Measurements from ENCODE around the gene GAD1. TPM values are rescaled to one million over a fixed set of nuclear protein-coding genes. Genes with fewer than 3 reads are reported as not detected.

Gene GAD1
- total and polyA plus RNA-seq, 2 donors (not counting 3 experiments of a cell fraction or from before 2014, with no cell fraction given) = 0.60 to 0.62 TPM

- no peak overlapping the region for H3K4me2 ChIP-seq (ENCODE audit: insufficient read depth, low read length)
- H3K36me3 ChIP-seq (ENCODE audit: control insufficient read depth in 2 of 2, extremely low read depth in 1 of 2, insufficient read depth in 2 of 2, low read length in 2 of 2) = no peaks in the 10 kb centered on the region
- H2AFZ ChIP-seq (ENCODE audit: low read depth, low read length) = no peak overlapping the region
- no TSS peak for BruUV-seq (replicated peaks)
- H3K9ac ChIP-seq (replicated peaks; ENCODE audit: extremely low read depth, insufficient read depth, low read length) = no peak overlapping the region
- H3K27me3 ChIP-seq (ENCODE audit: control insufficient read depth in 2 of 2, insufficient read depth in 2 of 2, low read length in 2 of 2) = peaks cover 58 to 59% of the 10 kb centered on the region in 2 experiments
- no peaks in the 10 kb centered on the region for H3K9me1 ChIP-seq (replicated peaks; ENCODE audit: control insufficient read depth, extremely low read depth, insufficient read depth, low read length)
- H4K20me1 ChIP-seq (replicated peaks; ENCODE audit: control insufficient read depth, extremely low read depth, insufficient read depth, low read length) = no peaks in the 10 kb centered on the region
- intact Hi-C loops (cut with micrococcal nuclease) = no loop called here
- H3K4me1 ChIP-seq (ENCODE audit: control insufficient read depth, extremely low read depth, insufficient read depth, low read length) = peaks cover 3% of the 10 kb centered on the region
- no peak for TF ChIP-seq EZH2 (IDR thresholded peaks at IDR 0.05; ENCODE audit: borderline replicate concordance, low read depth, low read length, severe bottlenecking)
- no peak for TF ChIP-seq FOS (IDR thresholded peaks at IDR 0.05; ENCODE audit: borderline replicate concordance, insufficient read depth, low read length)
- TF ChIP-seq CTCF (IDR thresholded peaks at IDR 0.05; ENCODE audit: extremely low read depth in 1 of 2, insufficient read depth in 1 of 2, low read depth in 1 of 2, low read length in 2 of 2) = no peak
- TF ChIP-seq GATA2 (IDR thresholded peaks at IDR 0.05; ENCODE audit: insufficient read depth, insufficient read length, low read depth, low read length) = no peak
- no peak for TF ChIP-seq MAX (IDR thresholded peaks at IDR 0.05; ENCODE audit: insufficient read depth, insufficient read length)
- no peak for TF ChIP-seq JUN (IDR thresholded peaks at IDR 0.05; ENCODE audit: borderline replicate concordance, insufficient read depth, insufficient read length, low read depth)
- no peak for TF ChIP-seq MYC (IDR thresholded peaks at IDR 0.05; ENCODE audit: low read depth, low read length)
- no peak for TF ChIP-seq POLR2AphosphoS5 (IDR thresholded peaks at IDR 0.05; ENCODE audit: insufficient read depth, low read depth, low read length)
- no peak for TF ChIP-seq POLR2A (IDR thresholded peaks at IDR 0.05; ENCODE audit: low read depth, low read length)
- dilution Hi-C loops (cut with MboI; ENCODE audit: extremely low pct_ligation_motif_present, low sequenced_read_pairs) = no loop called here
- POLR2A ChIA-PET = no interaction called here
- H3K27ac ChIP-seq (ENCODE audit: insufficient read depth, low read depth, low read length) = no peak overlapping the region
- FAIRE-seq (no peak), DNase-seq (ENCODE audit: low read depth, low spot score) (no peak)
- no peaks in the 10 kb centered on the region for H3K9me3 ChIP-seq (replicated peaks; ENCODE audit: control insufficient read depth, insufficient read depth, low read length)
- H3K79me2 ChIP-seq (ENCODE audit: control insufficient read depth, insufficient read depth, low read length) = no peaks in the 10 kb centered on the region
- no peak overlapping the region for H3K4me3 ChIP-seq (replicated peaks in 1 of 3; ENCODE audit: insufficient read depth in 1 of 3, low read depth in 1 of 3, low read length in 3 of 3)
- CTCF ChIA-PET = no interaction called here
Measured at GRCh38 chr2:170824526-170825015, 7.9 kb downstream of the GAD1 start.
